HG03558 (cell line): ENCODE data around the gene FPR2.

ENCODE experiments used
- ATAC-seq: cut with Tn5 transposase; IDR thresholded peaks from one replicate; pipeline ENCODE4 v1.9.1; 2021; ENCODE audit warnings: moderate number of reproducible peaks; ENCODE audit not compliant: unreplicated experiment; ENCODE audit errors: extremely low read depth

Gene FPR2

DNA sequence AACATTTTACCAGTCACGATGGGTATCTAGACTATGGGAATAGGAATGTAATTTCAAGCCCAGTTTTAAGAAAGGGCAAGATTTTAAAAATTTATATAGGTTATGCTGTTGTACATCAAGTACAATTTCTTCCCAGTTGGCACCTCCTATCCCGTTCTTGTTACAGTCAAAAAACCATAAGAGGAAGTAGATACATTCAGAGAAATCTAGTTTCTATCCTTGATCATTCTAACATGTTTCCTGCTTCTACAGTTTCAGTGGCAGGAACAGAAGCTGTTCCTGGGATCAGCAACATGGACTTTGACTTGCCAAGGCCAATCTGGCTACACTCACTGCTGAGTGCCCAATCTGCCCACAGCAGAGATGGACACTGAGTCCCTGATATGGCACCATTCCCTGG is 19.3 kb downstream of the FPR2 start:
- ATAC-seq, result no peak

- ATAC-seq, result no peak
These were observed 21.0 kb downstream of the FPR2 start for GRCh38 chr19:51781999-51782398.

GRCh38 chr19:51783372-51783771 is 22.4 kb downstream of the FPR2 start:
- no peak for ATAC-seq

GRCh38 chr19:51784109-51784785 is 23.3 kb downstream of the FPR2 start:
- no peak for ATAC-seq

DNA sequence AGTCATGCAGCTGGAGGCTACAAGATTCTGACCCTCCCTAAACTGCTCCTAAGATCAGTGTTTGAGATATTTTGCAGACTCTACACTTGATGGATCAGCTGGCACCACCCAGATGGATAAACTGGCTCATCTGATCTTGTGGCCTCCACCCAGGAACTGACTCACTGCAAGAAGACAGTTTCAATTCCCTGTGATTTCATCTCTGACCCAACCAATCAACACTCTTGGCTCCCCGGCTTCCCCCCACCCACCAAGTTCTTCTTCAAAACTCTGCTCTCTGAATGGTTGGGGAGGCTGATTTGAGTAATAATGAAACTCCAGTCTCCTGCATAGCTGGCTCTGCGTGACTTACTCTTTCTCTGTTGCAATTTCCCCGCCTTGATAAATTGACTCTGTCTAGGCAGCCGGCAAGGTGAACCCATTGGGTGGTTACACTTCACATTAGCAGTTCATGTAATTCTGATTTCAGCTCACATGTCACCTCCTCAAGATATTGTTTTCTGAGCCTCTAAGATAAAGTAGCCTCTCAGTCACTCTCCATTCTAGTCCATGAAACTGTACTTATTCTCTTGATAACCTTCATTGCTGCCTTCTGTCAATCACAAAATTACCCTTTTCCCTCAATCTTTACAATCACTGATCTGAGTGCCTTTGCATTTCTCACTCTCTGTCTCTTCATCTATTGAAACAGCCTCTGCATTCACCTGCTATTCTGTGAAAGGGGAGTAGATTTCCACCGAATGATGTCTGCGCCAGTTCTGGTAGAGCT is 24.1 kb downstream of the FPR2 start:
- no peak for ATAC-seq

DNA sequence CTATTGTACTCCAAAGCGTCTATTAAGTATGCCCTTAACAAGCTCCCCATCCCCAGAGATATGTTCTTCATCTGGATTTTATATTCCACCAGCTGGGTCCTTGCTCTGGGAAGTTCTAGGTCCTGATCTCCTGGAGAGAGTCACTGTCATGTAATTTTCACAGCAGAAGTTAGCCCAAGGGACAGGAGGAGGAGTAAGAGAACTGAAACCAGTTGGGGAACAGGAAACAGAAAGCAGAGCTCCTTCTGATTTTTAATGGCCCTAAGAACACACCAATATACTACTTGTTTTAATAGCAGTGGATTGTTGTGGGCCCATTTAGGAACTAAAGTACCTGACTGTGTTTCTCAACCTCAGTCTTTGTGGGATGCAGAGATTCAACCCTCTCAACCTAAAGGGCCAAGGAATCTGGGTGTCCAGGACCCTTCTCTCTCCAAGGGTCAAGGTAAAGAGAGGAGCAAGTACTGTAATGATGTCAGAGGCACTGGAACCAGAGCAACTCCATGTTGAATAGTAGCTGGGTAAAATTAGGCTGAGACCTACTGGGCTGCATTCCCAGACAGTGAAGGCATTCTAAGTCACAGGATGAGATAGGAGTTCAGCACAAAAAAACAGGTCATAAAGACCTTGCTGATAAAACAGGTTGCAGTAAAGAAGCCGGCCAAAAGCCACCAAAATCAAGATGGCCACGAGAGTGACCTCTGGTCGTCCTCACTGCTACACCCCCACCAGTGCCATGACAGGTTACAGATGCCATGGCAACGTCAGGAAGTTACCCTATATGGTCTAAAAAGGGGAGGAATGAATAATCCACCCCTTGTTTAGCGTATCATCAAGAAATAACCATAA is 25.9 kb downstream of the FPR2 start:
- no peak for ATAC-seq

- ATAC-seq, result no peak
These were observed 27.0 kb downstream of the FPR2 start for GRCh38 chr19:51788029-51788428.

- ATAC-seq, result no peak
These were observed 28.2 kb downstream of the FPR2 start for GRCh38 chr19:51789061-51789795.

- ATAC-seq, result no peak
These were observed 32.0 kb downstream of the FPR2 start for GRCh38 chr19:51792932-51793331.

DNA sequence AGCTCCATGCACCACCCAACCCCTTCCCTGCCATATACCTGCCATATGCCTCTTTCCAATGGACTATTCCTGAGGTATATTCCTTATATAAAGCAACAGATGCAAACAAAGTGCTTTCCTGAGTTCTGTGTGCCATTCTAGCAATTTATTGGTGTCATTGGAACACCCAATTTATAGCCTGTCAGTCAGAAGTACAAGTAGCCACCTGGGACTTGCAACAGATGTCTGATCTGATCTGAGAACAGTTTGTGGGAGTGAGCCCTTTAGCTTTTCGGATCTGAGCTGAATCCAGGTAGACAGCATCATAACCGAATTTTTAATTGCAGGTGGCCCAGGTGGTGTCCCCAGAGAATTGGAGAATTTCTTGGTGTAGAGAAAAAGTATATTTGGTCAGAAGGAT is 33.0 kb downstream of the FPR2 start:
- no peak for ATAC-seq

- no peak for ATAC-seq
These were observed 34.0 kb downstream of the FPR2 start, which contains the start of gene FPR3 for GRCh38 chr19:51794885-51795490. FPR3 (plus strand) TSS chr19:51795157; CDS start chr19:51823749, 28,592 bp downstream.

- ATAC-seq, result no peak
These were observed 35.3 kb downstream of the FPR2 start for GRCh38 chr19:51796195-51796679.

DNA sequence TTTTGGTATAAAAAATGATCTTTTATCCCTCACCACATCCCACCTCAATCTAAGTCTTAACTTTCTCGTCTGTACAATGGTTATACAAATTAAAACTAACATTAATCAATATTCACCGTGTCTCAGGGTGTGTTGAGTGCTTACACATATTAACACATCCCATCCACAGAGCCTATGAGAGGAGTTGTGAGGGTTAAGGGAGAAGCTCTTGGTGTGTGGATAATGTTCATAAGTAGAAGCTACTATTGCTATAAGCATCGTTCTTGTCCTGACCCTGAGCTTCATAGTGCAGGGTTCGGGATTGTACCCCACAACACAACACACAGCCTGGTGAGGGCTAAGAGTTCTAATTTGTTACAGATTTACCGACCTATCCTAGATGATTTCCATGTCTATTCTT is 36.5 kb downstream of the FPR2 start:
- no peak for ATAC-seq

DNA sequence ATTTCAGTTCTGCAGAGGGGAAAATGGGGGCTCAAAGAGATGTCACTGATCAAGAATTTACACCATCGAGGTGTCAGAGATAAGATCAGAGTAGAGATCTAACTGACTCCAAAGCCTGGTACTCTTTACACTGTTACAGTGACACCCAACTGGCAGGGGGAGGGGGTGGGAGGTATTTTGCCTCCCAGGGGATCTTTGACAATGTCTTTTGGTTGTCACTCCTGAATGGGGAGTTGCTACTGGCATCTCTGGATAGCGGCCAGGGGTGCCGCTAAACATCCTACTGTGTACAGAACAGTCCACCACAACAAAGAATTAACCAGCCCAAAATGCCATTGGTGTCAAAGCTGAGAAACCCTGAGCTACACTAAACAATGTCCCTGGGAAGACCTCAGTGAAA is 37.1 kb downstream of the FPR2 start:
- no peak for ATAC-seq

DNA sequence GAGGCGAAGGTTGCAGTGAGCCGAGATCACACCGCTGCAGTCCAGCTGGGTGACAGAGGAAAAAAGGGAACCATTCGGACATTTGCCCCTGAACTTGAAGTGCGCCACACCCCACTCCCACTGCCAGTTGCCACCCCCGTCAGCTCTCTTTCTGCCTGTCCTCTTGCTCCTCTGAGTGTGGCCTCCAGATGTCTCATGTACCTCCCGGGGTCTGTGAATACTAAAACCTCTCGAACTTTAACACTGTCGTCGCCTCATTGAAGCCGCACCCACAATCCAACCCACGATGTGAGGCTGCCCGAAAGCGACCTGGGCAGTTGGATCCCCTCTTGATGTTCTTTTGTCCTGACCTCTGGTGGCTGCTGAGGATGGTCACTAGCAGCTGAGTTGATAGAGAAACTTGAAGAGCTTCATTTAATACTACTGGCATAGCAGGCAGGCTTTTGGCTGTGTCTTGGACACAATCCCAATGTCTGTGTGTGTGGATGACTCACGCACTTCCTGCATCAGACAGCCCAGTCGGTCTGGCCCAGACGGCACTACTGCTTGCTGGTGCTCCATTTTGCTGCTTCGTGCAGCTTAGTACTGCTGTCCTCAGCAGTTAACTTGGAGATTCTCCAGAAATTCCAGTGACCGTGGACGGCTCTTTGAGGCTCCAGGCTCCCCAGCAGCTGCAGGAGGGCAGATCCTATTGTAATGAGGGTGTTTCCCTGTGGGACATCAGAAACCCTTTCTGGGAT is 38.2 kb downstream of the FPR2 start:
- no peak for ATAC-seq

DNA sequence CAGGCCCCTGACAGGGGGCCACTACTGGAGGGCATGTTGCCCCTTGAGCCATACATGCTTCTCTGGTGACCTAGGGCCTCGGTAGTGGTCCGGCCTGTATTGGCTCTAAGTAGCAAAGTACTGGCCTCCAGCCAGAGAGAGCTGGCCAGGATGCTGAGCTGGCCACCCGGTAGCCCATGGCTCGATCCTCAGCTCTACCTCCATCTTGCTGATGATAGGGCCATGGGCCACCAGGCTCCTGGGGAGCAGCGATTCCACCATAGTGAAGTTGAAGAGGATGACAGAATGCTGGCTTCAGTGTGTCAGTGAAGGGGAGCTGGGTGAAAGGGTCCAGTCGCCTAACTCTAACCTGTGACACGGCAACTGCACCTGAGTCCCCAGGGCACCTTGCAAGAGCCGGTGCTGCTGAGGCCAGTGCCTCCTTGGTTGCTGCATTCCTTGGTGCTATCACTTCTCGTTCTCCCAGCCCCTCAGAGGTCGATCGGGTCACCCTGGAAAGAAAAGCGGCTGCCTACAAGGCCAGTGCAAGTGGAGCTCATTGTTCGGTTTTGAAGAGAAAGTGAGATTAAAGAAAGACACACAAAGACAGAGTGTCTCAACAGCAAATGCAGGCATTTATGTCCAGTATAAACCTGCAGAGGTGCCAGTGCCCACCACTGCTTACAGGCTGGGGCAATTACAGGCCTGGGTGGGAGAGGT is 38.9 kb downstream of the FPR2 start:
- no peak for ATAC-seq

- no peak for ATAC-seq
These were observed 39.7 kb downstream of the FPR2 start for GRCh38 chr19:51800473-51801244.

DNA sequence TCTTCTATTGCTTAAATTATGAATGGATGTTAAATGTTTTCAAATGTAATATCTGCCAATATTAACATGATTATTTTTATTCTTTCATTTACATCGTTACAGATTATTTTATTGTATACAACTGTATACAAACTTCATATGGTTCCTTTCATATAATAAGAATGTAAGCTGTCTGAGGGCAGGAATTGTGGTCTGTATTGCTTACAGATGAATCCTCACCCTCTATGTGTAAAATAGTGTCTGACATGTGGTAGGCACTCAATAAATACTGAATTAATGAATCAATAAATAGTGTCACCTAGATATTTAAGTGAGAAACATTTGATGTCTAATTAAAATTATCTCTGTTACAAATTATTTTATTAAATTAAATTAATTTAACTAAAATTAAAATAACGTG is 41.8 kb downstream of the FPR2 start:
- no peak for ATAC-seq
